Renal cortical epithelial cell (primary cell): Measurements from ENCODE around the gene TXNL1. TPM values are rescaled to one million over a fixed set of nuclear protein-coding genes. Genes with fewer than 3 reads are reported as not detected.
"Not testable (repeated sequence)": the region's sequence is repeated elsewhere in the genome, so short reads cannot be mapped to it uniquely, and the experiment has no call there.

Source experiments
- DNase-seq: peaks from one replicate; pipeline ENCODE4 v3.0.0-alpha.2; 2011; ENCODE audit warnings: low read depth
- total RNA-seq: library from RNA; depleted of rRNA; stranded (reverse); fragments of >200 nt; gene quantifications from 2 replicates; pipeline ENCODE4 v1.2.3, GENCODE V29; 2014

The TXNL1 gene
- 59.9 and 76.7 TPM in 2 replicates for total RNA-seq

GRCh38 chr18:56638232-56639103 is at the start of gene TXNL1:
TXNL1 (minus strand) TSS chr18:56638592; CDS start chr18:56638440, 152 bp downstream.
- DNase-seq = peak; percentile 95

- no peak for DNase-seq
Measured at GRCh38 chr18:56684277-56684676, 45.9 kb upstream of the TXNL1 start.

- DNase-seq = peak; percentile 23
Measured at GRCh38 chr18:56678836-56679565, 40.6 kb upstream of the TXNL1 start.

- DNase-seq = no peak
Measured at GRCh38 chr18:56676639-56677038, 38.2 kb upstream of the TXNL1 start.

GRCh38 chr18:56672981-56673380 is 34.6 kb upstream of the TXNL1 start:
- DNase-seq = no peak

- DNase-seq = no peak
Measured at GRCh38 chr18:56672391-56672790, 34.0 kb upstream of the TXNL1 start.

- DNase-seq = no peak
Measured at GRCh38 chr18:56662902-56663301, 24.5 kb upstream of the TXNL1 start.

- no peak for DNase-seq
Measured at GRCh38 chr18:56662502-56662901, 24.1 kb upstream of the TXNL1 start.

GRCh38 chr18:56662063-56662408 is 23.6 kb upstream of the TXNL1 start:
- DNase-seq = no peak

- peak; percentile 44 for DNase-seq
Measured at GRCh38 chr18:56661360-56662062, 23.1 kb upstream of the TXNL1 start.

GRCh38 chr18:56660655-56661054 is 22.3 kb upstream of the TXNL1 start:
- DNase-seq = no peak

GRCh38 chr18:56659111-56659510 is 20.7 kb upstream of the TXNL1 start:
- DNase-seq = no peak

GRCh38 chr18:56658261-56658660 is 19.9 kb upstream of the TXNL1 start:
- no peak for DNase-seq

GRCh38 chr18:56654280-56654679 is 15.9 kb upstream of the TXNL1 start:
- DNase-seq = not testable (repeated sequence)

- no peak for DNase-seq
Measured at GRCh38 chr18:56652802-56653201, 14.4 kb upstream of the TXNL1 start.

- no peak for DNase-seq
Measured at GRCh38 chr18:56651771-56652092, 13.3 kb upstream of the TXNL1 start.

GRCh38 chr18:56650944-56651770 is 12.8 kb upstream of the TXNL1 start, which contains the start of gene WDR7:
WDR7 (plus strand) TSS chr18:56651359; CDS start chr18:56672516, 21,157 bp downstream.
- peak; percentile 97 for DNase-seq

GRCh38 chr18:56649996-56650395 is 11.6 kb upstream of the TXNL1 start:
- no peak for DNase-seq

- DNase-seq = no peak
Measured at GRCh38 chr18:56647951-56648893, 9.8 kb upstream of the TXNL1 start.

GRCh38 chr18:56647071-56647470 is 8.7 kb upstream of the TXNL1 start:
- DNase-seq = no peak
